ENCODE results near the gene KMO. TPM values are rescaled to one million over a fixed set of nuclear protein-coding genes. Genes with fewer than 3 reads are reported as not detected.

Gene KMO
- total and polyA plus RNA-seq, 2 of the 13 experiments (the other 11 are each of a cell fraction or from before 2014, with no cell fraction given), result 0.01 TPM; not detected in 1

DNA sequence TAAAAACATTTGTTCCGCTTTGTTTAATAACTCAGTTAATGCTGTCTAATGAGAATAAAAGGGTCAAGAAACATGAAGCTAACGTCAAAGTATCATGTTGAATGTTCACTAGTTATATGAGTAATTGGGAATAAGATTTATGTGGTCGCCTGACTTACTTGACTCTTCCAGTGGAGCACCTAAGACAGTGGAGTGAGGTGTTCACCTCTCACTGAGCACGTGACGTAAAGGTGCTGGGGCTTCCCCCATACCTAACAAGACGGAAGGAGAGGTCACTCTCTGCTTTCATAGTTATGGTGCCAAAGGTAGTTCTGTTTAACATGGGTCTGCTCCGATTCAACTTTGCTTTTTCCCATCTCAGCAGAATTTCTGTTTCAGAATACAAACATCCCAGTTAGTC is 686 bp downstream of the KMO start:
- H3K36me3 ChIP-seq (replicated peaks in 1 of 2; ENCODE audit: control insufficient read depth in 1 of 2, insufficient read depth in 2 of 2, low read length in 2 of 2), result no peaks in the 10 kb centered on the region
- POLR2A ChIA-PET, result no interaction called here
- WGBS (ENCODE audit: low lambda C conversion rate), result 57% methylated on average over 7 of the region's 7 CpGs

GRCh38 chr1:241533326-241534115 is 1.3 kb downstream of the KMO start:
- no peak for TF ChIP-seq ZSCAN21 (CRISPR knock-in tag; IDR thresholded peaks at IDR 0.05; ENCODE audit: borderline replicate concordance)
- no peak for TF ChIP-seq ZNF280D (CRISPR knock-in tag; IDR thresholded peaks at IDR 0.05)
- TF ChIP-seq CREB1 (IDR thresholded peaks at IDR 0.05), result peak; percentile 48
- no peak for TF ChIP-seq CREB1 (CRISPR knock-in tag; IDR thresholded peaks at IDR 0.05)
- no peak for TF ChIP-seq POLR2G (IDR thresholded peaks at IDR 0.05; ENCODE audit: low read depth, low read length)
- Histone ChIP-seq H3K4me1 (ENCODE audit: insufficient read depth, low read length) (0 out of 2 replicates have a peak, but pooled peaks cover 7% of the 10 kb centered on the region), H3K79me2 (ENCODE audit: insufficient read depth, low read length) (no peaks in the 10 kb centered on the region), H3K27ac (ENCODE audit: extremely low read length, insufficient read depth, low read length) (no peak overlapping the region), H2AFZ (ENCODE audit: low read length) (no peak overlapping the region), H3K4me2 (ENCODE audit: low read depth, low read length) (no peak overlapping the region), H3K27me3 (ENCODE audit: control insufficient read depth in 1 of 2, insufficient read depth in 2 of 2, low read length in 2 of 2) (no peaks in the 10 kb centered on the region; a peak in 1 of 5 replicates), H3K9ac (ENCODE audit: insufficient read depth, low read depth, low read length) (no peak overlapping the region), H3K36me3 (replicated peaks in 1 of 2; ENCODE audit: control insufficient read depth in 1 of 2, insufficient read depth in 2 of 2, low read length in 2 of 2) (no peaks in the 10 kb centered on the region), H3K9me3 (ENCODE audit: low read length) (no peaks in the 10 kb centered on the region), H3K4me3 (replicated peaks in 1 of 3; ENCODE audit: insufficient read depth in 1 of 3, low read depth in 2 of 3, low read length in 3 of 3) (no peak overlapping the region), H4K20me1 (ENCODE audit: insufficient read depth, low read length) (no peaks in the 10 kb centered on the region)
- BruUV-seq (replicated peaks), result no TSS peak
- CTCF ChIA-PET (ENCODE audit: low intra/inter-chr PET ratio, low total read pairs), result no interaction called here
- FAIRE-seq, result no peak
- DNase-seq (ENCODE audit: low spot score), result no peak
- in situ Hi-C loops (cut with HindIII; ENCODE audit: extremely low pct_ligation_motif_present, low pct_unique_long_range_greater_than_20kb), result loop anchor here (5.0 to 25.0 kb wide), 2 partner anchors 304 to 454 kb away; partner anchors contain the start of gene MAP1LC3C
- WGBS (ENCODE audit: low lambda C conversion rate), result 21% methylated on average over 5 of the region's 5 CpGs
- POLR2A ChIA-PET, result no interaction called here
- intact Hi-C loops (cut with micrococcal nuclease; ENCODE audit: unreplicated experiment), result loop anchor here (5.0 kb wide), 1 partner anchor 79 kb away; no protein-coding TSS in a partner anchor
- no peak for ATAC-seq

More for the DNA sequence above, 686 bp downstream of the KMO start:
- TF ChIP-seq ARID2 (CRISPR knock-in tag; IDR thresholded peaks at IDR 0.05; ENCODE audit: borderline replicate concordance), result no peak
- no peak for TF ChIP-seq ZNF616 (CRISPR knock-in tag; IDR thresholded peaks at IDR 0.05; ENCODE audit: low read depth)
- no peak for TF ChIP-seq HNRNPUL1 (IDR thresholded peaks at IDR 0.05; ENCODE audit: low read depth, low read length)
- TF ChIP-seq CREB3 (CRISPR knock-in tag; IDR thresholded peaks at IDR 0.05), result no peak
- no peak for TF ChIP-seq SOX13 (IDR thresholded peaks at IDR 0.05)
- no peak for TF ChIP-seq SOX13 (CRISPR knock-in tag; conservative IDR thresholded peaks at IDR 0.05 in 1 of 2, IDR thresholded peaks at IDR 0.05 in 1 of 2)
- TF ChIP-seq MAFK (conservative IDR thresholded peaks at IDR 0.05 in 1 of 2, IDR thresholded peaks at IDR 0.05 in 1 of 2; ENCODE audit: low read length in 2 of 2), result peak; percentile 36 to 49; a peak in 3 of 4 replicates
- Histone ChIP-seq H3K4me2 (ENCODE audit: low read depth, low read length) (no peak overlapping the region), H3K79me2 (ENCODE audit: insufficient read depth, low read length) (no peaks in the 10 kb centered on the region), H3K9me3 (ENCODE audit: low read length) (no peaks in the 10 kb centered on the region), H3K4me3 (replicated peaks in 1 of 3; ENCODE audit: insufficient read depth in 1 of 3, low read depth in 2 of 3, low read length in 3 of 3) (no peak overlapping the region), H3K4me1 (ENCODE audit: insufficient read depth, low read length) (0 out of 2 replicates have a peak, but pooled peaks cover 7% of the 10 kb centered on the region), H2AFZ (ENCODE audit: low read length) (no peak overlapping the region), H3K27me3 (ENCODE audit: control insufficient read depth in 1 of 2, insufficient read depth in 2 of 2, low read length in 2 of 2) (no peaks in the 10 kb centered on the region; a peak in 1 of 5 replicates), H4K20me1 (ENCODE audit: insufficient read depth, low read length) (no peaks in the 10 kb centered on the region), H3K27ac (ENCODE audit: extremely low read length, insufficient read depth, low read length) (no peak overlapping the region), H3K9ac (ENCODE audit: insufficient read depth, low read depth, low read length) (no peak overlapping the region)
- intact Hi-C loops (cut with micrococcal nuclease; ENCODE audit: unreplicated experiment) (loop anchor here (5.0 kb wide), 1 partner anchor 79 kb away; no protein-coding TSS in a partner anchor), in situ Hi-C loops (cut with HindIII; ENCODE audit: extremely low pct_ligation_motif_present, low pct_unique_long_range_greater_than_20kb) (loop anchor here (5.0 to 25.0 kb wide), 2 partner anchors 304 to 454 kb away; partner anchors contain the start of gene MAP1LC3C)
- CTCF ChIA-PET (ENCODE audit: low intra/inter-chr PET ratio, low total read pairs), result no interaction called here
- DNase-seq (ENCODE audit: low spot score), result no peak
- FAIRE-seq, result no peak
- no TSS peak for BruUV-seq (replicated peaks)
- no peak for ATAC-seq

Data from HepG2 (cell line).